RKO (cell line): ENCODE measurements around the gene UBN2.
"Not testable (repeated sequence)": the region's sequence is repeated elsewhere in the genome, so short reads cannot be mapped to it uniquely, and the experiment has no call there.

ENCODE experiments used
- DNase-seq: peaks from one replicate; pipeline ENCODE4 v3.0.0-alpha.2; 2016; ENCODE audit warnings: low spot score

Gene UBN2

GRCh38 chr7:139230774-139231512 is at the start of gene UBN2:
Gene UBN2 (plus strand): TSS chr7:139231237. CDS start chr7:139231485, 248 bp downstream.
- DNase-seq: peak; percentile 100

GRCh38 chr7:139181404-139181803 is 49.6 kb upstream of the UBN2 start:
- DNase-seq: peak; percentile 21

GRCh38 chr7:139182363-139182762 is 48.7 kb upstream of the UBN2 start:
- DNase-seq: no peak

GRCh38 chr7:139183251-139183650 is 47.8 kb upstream of the UBN2 start:
- no peak for DNase-seq

- no peak for DNase-seq
Observed at GRCh38 chr7:139183878-139184338, 47.1 kb upstream of the UBN2 start.

GRCh38 chr7:139186146-139186545 is 44.9 kb upstream of the UBN2 start:
- no peak for DNase-seq

- DNase-seq: no peak
Observed at GRCh38 chr7:139189357-139189756, 41.7 kb upstream of the UBN2 start.

- DNase-seq: no peak
Observed at GRCh38 chr7:139192014-139192706, 38.9 kb upstream of the UBN2 start.

GRCh38 chr7:139200382-139200781 is 30.7 kb upstream of the UBN2 start:
- no peak for DNase-seq

- no peak for DNase-seq
Observed at GRCh38 chr7:139203992-139204391, 27.0 kb upstream of the UBN2 start.

GRCh38 chr7:139205843-139206242 is 25.2 kb upstream of the UBN2 start:
- no peak for DNase-seq

- DNase-seq: no peak
Observed at GRCh38 chr7:139212133-139212532, 18.9 kb upstream of the UBN2 start.

- DNase-seq: not testable (repeated sequence)
Observed at GRCh38 chr7:139213489-139213888, 17.5 kb upstream of the UBN2 start.

- no peak for DNase-seq
Observed at GRCh38 chr7:139218173-139218572, 12.9 kb upstream of the UBN2 start.

GRCh38 chr7:139224219-139224618 is 6.8 kb upstream of the UBN2 start:
- DNase-seq: no peak

GRCh38 chr7:139224836-139225235 is 6.2 kb upstream of the UBN2 start:
- DNase-seq: not testable (repeated sequence)

- not testable (repeated sequence) for DNase-seq
Observed at GRCh38 chr7:139225286-139226157, 5.5 kb upstream of the UBN2 start.

- DNase-seq: not testable (repeated sequence)
Observed at GRCh38 chr7:139226158-139226515, 4.9 kb upstream of the UBN2 start.

GRCh38 chr7:139226988-139227488 is 4.0 kb upstream of the UBN2 start:
- DNase-seq: not testable (repeated sequence)

- DNase-seq: no peak
Observed at GRCh38 chr7:139230023-139230422, 1.0 kb upstream of the UBN2 start.

GRCh38 chr7:139230484-139230773 is 608 bp upstream of the UBN2 start:
- DNase-seq: no peak
